ENCODE data around the gene IGSF9. TPM values are rescaled to one million over a fixed set of nuclear protein-coding genes. Genes with fewer than 3 reads are reported as not detected.

Gene IGSF9
- total and polyA plus RNA-seq, 2 experiments from 2014 or later, result 10.3 to 27.6 TPM

DNA sequence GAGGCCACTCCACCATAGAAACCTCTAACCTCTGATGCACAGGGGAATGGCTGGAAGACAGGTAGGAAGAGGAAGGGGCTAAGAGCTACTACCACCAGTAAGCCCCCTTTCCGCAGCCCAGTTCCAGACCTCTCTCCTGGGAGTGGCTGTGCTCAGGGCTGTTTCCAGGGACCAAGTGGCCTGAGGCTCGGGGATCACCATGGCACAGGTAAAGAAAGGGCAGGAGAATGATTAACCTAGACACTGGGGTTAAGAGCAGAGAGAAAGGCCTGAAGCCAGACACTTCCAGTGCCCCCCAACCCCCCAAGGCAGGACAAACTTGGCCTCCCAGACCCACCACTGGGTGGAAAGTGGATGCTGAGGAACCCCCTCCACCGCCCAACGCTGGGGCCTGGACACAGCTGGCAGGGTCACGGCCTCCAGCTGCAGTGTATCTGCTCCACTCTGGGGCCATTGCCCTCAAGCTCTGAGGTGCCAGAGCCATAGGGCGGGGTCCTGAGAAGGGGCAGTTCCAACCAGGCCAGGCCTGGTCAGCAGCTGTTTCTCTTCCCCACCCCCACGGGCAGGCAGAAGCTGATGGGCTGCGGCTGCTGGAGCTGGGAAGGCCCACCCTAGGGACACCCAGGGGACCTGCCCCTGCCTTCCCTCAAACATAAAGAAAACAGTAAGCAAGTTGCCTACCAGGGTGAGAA lies 22.8 kb downstream of the IGSF9 start:
- Histone ChIP-seq H4K20me1 (replicated peaks; ENCODE audit: insufficient read depth) (no peaks in the 10 kb centered on the region; the same call in 1 of the 2 replicates), H3K79me2 (replicated peaks; ENCODE audit: insufficient read depth) (no peaks in the 10 kb centered on the region; the same call in 1 of the 2 replicates), H3K9me2 (ENCODE audit: insufficient read depth) (no peaks in the 10 kb centered on the region), H3K4me2 (peak overlapping the region; percentile 80), H3F3A (replicated peaks; ENCODE audit: low read depth) (no peaks in the 10 kb centered on the region), H3K4me1 (ENCODE audit: insufficient read depth) (peaks cover 19% of the 10 kb centered on the region), H3K4me3 (peak overlapping the region; percentile 62; the same call in 1 of the 2 replicates), H2AFZ (no peak overlapping the region), H3K36me3 (ENCODE audit: insufficient read depth) (no peaks in the 10 kb centered on the region), H3K27me3 (ENCODE audit: insufficient read depth) (peaks cover 20% of the 10 kb centered on the region), H3K27ac (ENCODE audit: low read depth) (no peak overlapping the region)
- DNase-seq (ENCODE audit: low spot score) (no peak), ATAC-seq (no peak)
- Mint-ChIP-seq H3K9me3 (no peaks in the 10 kb centered on the region; the same call in 2 of the 3 replicates), H3K4me1 (peaks cover 31% of the 10 kb centered on the region), H3K27me3 (ENCODE audit: insufficient read depth, low read depth, poor library complexity) (peaks cover 25% of the 10 kb centered on the region), H3K36me3 (ENCODE audit: low read depth) (peaks cover 22% of the 10 kb centered on the region), H3K4me3 (peak overlapping the region; percentile 79; the same call in 2 of the 3 replicates), H3K27ac (no peak overlapping the region)
- TF ChIP-seq JUNB (IDR thresholded peaks at IDR 0.05; ENCODE audit: unreplicated experiment) (no peak), NANOG (IDR thresholded peaks at IDR 0.05; ENCODE audit: borderline replicate concordance) (no peak), CREB1 (CRISPR knock-in tag; IDR thresholded peaks at IDR 0.05; ENCODE audit: low read depth) (no peak), POLR2AphosphoS5 (IDR thresholded peaks at IDR 0.05; ENCODE audit: low read depth) (no peak), EZH2phosphoT487 (IDR thresholded peaks at IDR 0.05; ENCODE audit: unreplicated experiment) (no peak), STAT1 (IDR thresholded peaks at IDR 0.05; ENCODE audit: unreplicated experiment) (no peak), EZH2 (IDR thresholded peaks at IDR 0.05; ENCODE audit: low read depth, unreplicated experiment) (no peak), ZNF331 (CRISPR knock-in tag; IDR thresholded peaks at IDR 0.05; ENCODE audit: low read depth) (no peak)
- TF ChIP-seq, protein P1, sequence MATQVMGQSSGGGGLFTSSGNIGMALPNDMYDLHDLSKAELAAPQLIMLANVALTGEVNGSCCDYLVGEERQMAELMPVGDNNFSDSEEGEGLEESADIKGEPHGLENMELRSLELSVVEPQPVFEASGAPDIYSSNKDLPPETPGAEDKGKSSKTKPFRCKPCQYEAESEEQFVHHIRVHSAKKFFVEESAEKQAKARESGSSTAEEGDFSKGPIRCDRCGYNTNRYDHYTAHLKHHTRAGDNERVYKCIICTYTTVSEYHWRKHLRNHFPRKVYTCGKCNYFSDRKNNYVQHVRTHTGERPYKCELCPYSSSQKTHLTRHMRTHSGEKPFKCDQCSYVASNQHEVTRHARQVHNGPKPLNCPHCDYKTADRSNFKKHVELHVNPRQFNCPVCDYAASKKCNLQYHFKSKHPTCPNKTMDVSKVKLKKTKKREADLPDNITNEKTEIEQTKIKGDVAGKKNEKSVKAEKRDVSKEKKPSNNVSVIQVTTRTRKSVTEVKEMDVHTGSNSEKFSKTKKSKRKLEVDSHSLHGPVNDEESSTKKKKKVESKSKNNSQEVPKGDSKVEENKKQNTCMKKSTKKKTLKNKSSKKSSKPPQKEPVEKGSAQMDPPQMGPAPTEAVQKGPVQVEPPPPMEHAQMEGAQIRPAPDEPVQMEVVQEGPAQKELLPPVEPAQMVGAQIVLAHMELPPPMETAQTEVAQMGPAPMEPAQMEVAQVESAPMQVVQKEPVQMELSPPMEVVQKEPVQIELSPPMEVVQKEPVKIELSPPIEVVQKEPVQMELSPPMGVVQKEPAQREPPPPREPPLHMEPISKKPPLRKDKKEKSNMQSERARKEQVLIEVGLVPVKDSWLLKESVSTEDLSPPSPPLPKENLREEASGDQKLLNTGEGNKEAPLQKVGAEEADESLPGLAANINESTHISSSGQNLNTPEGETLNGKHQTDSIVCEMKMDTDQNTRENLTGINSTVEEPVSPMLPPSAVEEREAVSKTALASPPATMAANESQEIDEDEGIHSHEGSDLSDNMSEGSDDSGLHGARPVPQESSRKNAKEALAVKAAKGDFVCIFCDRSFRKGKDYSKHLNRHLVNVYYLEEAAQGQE (IDR thresholded peaks at IDR 0.05; ENCODE audit: unreplicated experiment), result no peak
- TF ChIP-seq, protein P2, sequence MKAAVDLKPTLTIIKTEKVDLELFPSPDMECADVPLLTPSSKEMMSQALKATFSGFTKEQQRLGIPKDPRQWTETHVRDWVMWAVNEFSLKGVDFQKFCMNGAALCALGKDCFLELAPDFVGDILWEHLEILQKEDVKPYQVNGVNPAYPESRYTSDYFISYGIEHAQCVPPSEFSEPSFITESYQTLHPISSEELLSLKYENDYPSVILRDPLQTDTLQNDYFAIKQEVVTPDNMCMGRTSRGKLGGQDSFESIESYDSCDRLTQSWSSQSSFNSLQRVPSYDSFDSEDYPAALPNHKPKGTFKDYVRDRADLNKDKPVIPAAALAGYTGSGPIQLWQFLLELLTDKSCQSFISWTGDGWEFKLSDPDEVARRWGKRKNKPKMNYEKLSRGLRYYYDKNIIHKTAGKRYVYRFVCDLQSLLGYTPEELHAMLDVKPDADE (IDR thresholded peaks at IDR 0.05), result no peak
- TF ChIP-seq, protein P3, sequence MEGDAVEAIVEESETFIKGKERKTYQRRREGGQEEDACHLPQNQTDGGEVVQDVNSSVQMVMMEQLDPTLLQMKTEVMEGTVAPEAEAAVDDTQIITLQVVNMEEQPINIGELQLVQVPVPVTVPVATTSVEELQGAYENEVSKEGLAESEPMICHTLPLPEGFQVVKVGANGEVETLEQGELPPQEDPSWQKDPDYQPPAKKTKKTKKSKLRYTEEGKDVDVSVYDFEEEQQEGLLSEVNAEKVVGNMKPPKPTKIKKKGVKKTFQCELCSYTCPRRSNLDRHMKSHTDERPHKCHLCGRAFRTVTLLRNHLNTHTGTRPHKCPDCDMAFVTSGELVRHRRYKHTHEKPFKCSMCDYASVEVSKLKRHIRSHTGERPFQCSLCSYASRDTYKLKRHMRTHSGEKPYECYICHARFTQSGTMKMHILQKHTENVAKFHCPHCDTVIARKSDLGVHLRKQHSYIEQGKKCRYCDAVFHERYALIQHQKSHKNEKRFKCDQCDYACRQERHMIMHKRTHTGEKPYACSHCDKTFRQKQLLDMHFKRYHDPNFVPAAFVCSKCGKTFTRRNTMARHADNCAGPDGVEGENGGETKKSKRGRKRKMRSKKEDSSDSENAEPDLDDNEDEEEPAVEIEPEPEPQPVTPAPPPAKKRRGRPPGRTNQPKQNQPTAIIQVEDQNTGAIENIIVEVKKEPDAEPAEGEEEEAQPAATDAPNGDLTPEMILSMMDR (conservative IDR thresholded peaks at IDR 0.05; ENCODE audit: low read depth in 2 of 2), result no peak
- TF ChIP-seq, protein P4, sequence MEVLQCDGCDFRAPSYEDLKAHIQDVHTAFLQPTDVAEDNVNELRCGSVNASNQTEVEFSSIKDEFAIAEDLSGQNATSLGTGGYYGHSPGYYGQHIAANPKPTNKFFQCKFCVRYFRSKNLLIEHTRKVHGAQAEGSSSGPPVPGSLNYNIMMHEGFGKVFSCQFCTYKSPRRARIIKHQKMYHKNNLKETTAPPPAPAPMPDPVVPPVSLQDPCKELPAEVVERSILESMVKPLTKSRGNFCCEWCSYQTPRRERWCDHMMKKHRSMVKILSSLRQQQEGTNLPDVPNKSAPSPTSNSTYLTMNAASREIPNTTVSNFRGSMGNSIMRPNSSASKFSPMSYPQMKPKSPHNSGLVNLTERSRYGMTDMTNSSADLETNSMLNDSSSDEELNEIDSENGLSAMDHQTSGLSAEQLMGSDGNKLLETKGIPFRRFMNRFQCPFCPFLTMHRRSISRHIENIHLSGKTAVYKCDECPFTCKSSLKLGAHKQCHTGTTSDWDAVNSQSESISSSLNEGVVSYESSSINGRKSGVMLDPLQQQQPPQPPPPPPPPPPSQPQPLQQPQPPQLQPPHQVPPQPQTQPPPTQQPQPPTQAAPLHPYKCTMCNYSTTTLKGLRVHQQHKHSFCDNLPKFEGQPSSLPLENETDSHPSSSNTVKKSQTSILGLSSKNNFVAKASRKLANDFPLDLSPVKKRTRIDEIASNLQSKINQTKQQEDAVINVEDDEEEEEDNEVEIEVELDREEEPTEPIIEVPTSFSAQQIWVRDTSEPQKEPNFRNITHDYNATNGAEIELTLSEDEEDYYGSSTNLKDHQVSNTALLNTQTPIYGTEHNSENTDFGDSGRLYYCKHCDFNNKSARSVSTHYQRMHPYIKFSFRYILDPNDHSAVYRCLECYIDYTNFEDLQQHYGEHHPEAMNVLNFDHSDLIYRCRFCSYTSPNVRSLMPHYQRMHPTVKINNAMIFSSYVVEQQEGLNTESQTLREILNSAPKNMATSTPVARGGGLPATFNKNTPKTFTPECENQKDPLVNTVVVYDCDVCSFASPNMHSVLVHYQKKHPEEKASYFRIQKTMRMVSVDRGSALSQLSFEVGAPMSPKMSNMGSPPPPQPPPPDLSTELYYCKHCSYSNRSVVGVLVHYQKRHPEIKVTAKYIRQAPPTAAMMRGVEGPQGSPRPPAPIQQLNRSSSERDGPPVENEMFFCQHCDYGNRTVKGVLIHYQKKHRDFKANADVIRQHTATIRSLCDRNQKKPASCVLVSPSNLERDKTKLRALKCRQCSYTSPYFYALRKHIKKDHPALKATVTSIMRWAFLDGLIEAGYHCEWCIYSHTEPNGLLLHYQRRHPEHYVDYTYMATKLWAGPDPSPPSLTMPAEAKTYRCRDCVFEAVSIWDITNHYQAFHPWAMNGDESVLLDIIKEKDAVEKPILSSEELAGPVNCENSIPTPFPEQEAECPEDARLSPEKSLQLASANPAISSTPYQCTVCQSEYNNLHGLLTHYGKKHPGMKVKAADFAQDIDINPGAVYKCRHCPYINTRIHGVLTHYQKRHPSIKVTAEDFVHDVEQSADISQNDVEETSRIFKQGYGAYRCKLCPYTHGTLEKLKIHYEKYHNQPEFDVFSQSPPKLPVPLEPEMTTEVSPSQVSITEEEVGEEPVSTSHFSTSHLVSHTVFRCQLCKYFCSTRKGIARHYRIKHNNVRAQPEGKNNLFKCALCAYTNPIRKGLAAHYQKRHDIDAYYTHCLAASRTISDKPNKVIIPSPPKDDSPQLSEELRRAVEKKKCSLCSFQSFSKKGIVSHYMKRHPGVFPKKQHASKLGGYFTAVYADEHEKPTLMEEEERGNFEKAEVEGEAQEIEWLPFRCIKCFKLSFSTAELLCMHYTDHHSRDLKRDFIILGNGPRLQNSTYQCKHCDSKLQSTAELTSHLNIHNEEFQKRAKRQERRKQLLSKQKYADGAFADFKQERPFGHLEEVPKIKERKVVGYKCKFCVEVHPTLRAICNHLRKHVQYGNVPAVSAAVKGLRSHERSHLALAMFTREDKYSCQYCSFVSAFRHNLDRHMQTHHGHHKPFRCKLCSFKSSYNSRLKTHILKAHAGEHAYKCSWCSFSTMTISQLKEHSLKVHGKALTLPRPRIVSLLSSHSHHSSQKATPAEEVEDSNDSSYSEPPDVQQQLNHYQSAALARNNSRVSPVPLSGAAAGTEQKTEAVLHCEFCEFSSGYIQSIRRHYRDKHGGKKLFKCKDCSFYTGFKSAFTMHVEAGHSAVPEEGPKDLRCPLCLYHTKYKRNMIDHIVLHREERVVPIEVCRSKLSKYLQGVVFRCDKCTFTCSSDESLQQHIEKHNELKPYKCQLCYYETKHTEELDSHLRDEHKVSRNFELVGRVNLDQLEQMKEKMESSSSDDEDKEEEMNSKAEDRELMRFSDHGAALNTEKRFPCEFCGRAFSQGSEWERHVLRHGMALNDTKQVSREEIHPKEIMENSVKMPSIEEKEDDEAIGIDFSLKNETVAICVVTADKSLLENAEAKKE (CRISPR knock-in tag; IDR thresholded peaks at IDR 0.05), result no peak
